H9 (cell line): ENCODE data around the gene NKRF. TPM values are rescaled to one million over a fixed set of nuclear protein-coding genes. Genes with fewer than 3 reads are reported as not detected.

Source experiments
- DNase-seq: peaks from one replicate; pipeline ENCODE4 v3.0.0-alpha.2; 2017
- H2AFZ ChIP-seq: one replicate; pipeline ENCODE4 v1.6.1; 2013; ENCODE audit warnings: mild to moderate bottlenecking, low read length, control low read depth, moderate library complexity
- H2AK5ac ChIP-seq: 2 replicates; pipeline ENCODE4 v1.6.1; 2013; ENCODE audit warnings: low read length, control low read depth, mixed read lengths; ENCODE audit not compliant: insufficient read length
- H2BK120ac ChIP-seq: one replicate; pipeline ENCODE4 v1.6.1; 2013; ENCODE audit warnings: low read depth, mild to moderate bottlenecking, low read length, control low read depth, inconsistent platforms; ENCODE audit not compliant: poor library complexity, severe bottlenecking
- H2BK12ac ChIP-seq: 2 replicates; pipeline ENCODE4 v1.6.1; 2013; ENCODE audit warnings: low read length, control low read depth, mixed read lengths, low read depth; ENCODE audit not compliant: insufficient read length
- H2BK15ac ChIP-seq: 2 replicates; pipeline ENCODE4 v1.6.1; 2013; ENCODE audit warnings: low read depth, low read length, control low read depth
- H2BK20ac ChIP-seq: one replicate; pipeline ENCODE4 v1.6.1; 2013; ENCODE audit warnings: low read depth, mild to moderate bottlenecking, low read length, control low read depth, inconsistent platforms; ENCODE audit not compliant: poor library complexity, severe bottlenecking
- H2BK5ac ChIP-seq: 2 replicates; pipeline ENCODE4 v1.6.1; 2013; ENCODE audit warnings: low read length, control low read depth, mixed read lengths; ENCODE audit not compliant: insufficient read length
- H3K14ac ChIP-seq: 2 replicates; pipeline ENCODE4 v1.6.1; 2013; ENCODE audit warnings: low read length, control low read depth; ENCODE audit not compliant: insufficient read depth
- H3K18ac ChIP-seq: 2 replicates; pipeline ENCODE4 v1.6.1; 2013; ENCODE audit warnings: low read depth, mild to moderate bottlenecking, mixed read lengths, low read length, control low read depth; ENCODE audit not compliant: insufficient read length
- H3K23ac ChIP-seq: 2 replicates; pipeline ENCODE4 v1.6.1; 2013; ENCODE audit warnings: low read length, control low read depth, mixed read lengths, low read depth; ENCODE audit not compliant: insufficient read length
- H3K23me2 ChIP-seq: 2 replicates; pipeline ENCODE4 v1.6.1; 2013; ENCODE audit warnings: low read depth, mild to moderate bottlenecking, mixed read lengths, low read length, control low read depth; ENCODE audit not compliant: insufficient read length, poor library complexity, severe bottlenecking
- H3K27ac ChIP-seq: 2 replicates; pipeline ENCODE4 v1.5.1; 2013; ENCODE audit warnings: low read length, control low read depth, mixed read lengths, low read depth; ENCODE audit not compliant: insufficient read length
- H3K27me3 ChIP-seq: 2 replicates; pipeline ENCODE4 v1.6.1; 2013; ENCODE audit warnings: low read length, control low read depth, inconsistent platforms; ENCODE audit not compliant: insufficient read depth
- H3K4ac ChIP-seq: 2 replicates; pipeline ENCODE4 v1.6.1; 2013; ENCODE audit warnings: low read depth, mild to moderate bottlenecking, control low read depth, inconsistent platforms, low read length, moderate library complexity
- H3K4me1 ChIP-seq: 2 replicates; pipeline ENCODE4 v1.6.1; 2013; ENCODE audit warnings: low read length, control low read depth, inconsistent platforms; ENCODE audit not compliant: insufficient read depth
- H3K4me2 ChIP-seq: 2 replicates; pipeline ENCODE4 v1.6.1; 2013; ENCODE audit warnings: low read length, control low read depth, mixed read lengths; ENCODE audit not compliant: insufficient read length, insufficient read depth
- H3K56ac ChIP-seq: 2 replicates; pipeline ENCODE4 v1.6.1; 2013; ENCODE audit warnings: low read depth, mild to moderate bottlenecking, mixed read lengths, low read length, control low read depth; ENCODE audit not compliant: insufficient read length
- H3K79me1 ChIP-seq: 2 replicates; pipeline ENCODE4 v1.6.1; 2013; ENCODE audit warnings: low read depth, mild to moderate bottlenecking, moderate library complexity, low read length, control low read depth, inconsistent platforms; ENCODE audit not compliant: insufficient read depth, poor library complexity, severe bottlenecking
- H3K79me2 ChIP-seq: 2 replicates; pipeline ENCODE4 v1.6.1; 2013; ENCODE audit warnings: low read length, control low read depth, inconsistent platforms; ENCODE audit not compliant: insufficient read depth
- H3K9ac ChIP-seq: 2 replicates; pipeline ENCODE4 v1.6.1; 2013; ENCODE audit warnings: low read length, control low read depth, mixed read lengths; ENCODE audit not compliant: insufficient read length; ENCODE audit errors: extremely low read depth
- H3K9me3 ChIP-seq: one replicate; pipeline ENCODE4 v1.6.1; 2013; ENCODE audit warnings: low read depth, low read length, inconsistent platforms; ENCODE audit not compliant: control insufficient read depth
- H3T11ph ChIP-seq: one replicate; pipeline ENCODE4 v1.6.1; 2013; ENCODE audit warnings: mild to moderate bottlenecking, low read length, control low read depth, inconsistent platforms
- H4K20me1 ChIP-seq: one replicate; pipeline ENCODE4 v1.6.1; 2013; ENCODE audit not compliant: control insufficient read depth, insufficient read length, insufficient read depth
- H4K5ac ChIP-seq: 2 replicates; pipeline ENCODE4 v1.6.1; 2013; ENCODE audit warnings: low read depth, mild to moderate bottlenecking, mixed read lengths, low read length, control low read depth; ENCODE audit not compliant: insufficient read length
- H4K8ac ChIP-seq: replicated peaks from 2 replicates; pipeline ENCODE4 v1.6.1; 2013; ENCODE audit warnings: low read length, control low read depth, mixed read lengths, low read depth; ENCODE audit not compliant: insufficient read length
- H4K91ac ChIP-seq: 2 replicates; pipeline ENCODE4 v1.6.1; 2013; ENCODE audit warnings: low read depth, mild to moderate bottlenecking, moderate library complexity, mixed read lengths, low read length, control low read depth; ENCODE audit not compliant: insufficient read length
- H3K27ac Mint-ChIP-seq, 3 experiments: 2 replicates in 2 of 3; 3 replicates in 1 of 3; pipeline ENCODE4 v1.8.0; 2020 to 2021; ENCODE audit warnings: mixed read lengths in 3 of 3, mild to moderate bottlenecking in 1 of 3, moderate library complexity in 1 of 3
- H3K27me3 Mint-ChIP-seq: 2 replicates; pipeline ENCODE4 v1.8.0; 2021; ENCODE audit warnings: low read depth, mild to moderate bottlenecking, moderate library complexity, mixed read lengths
- H3K36me3 Mint-ChIP-seq, 3 experiments: 2 replicates in 2 of 3; 3 replicates in 1 of 3; pipeline ENCODE4 v1.8.0; 2020 to 2021; ENCODE audit warnings: low read depth in 3 of 3, mixed read lengths in 3 of 3; ENCODE audit not compliant: insufficient read depth in 1 of 3
- H3K4me1 Mint-ChIP-seq, 2 experiments: 2 replicates each; pipeline ENCODE4 v1.8.0; 2020; ENCODE audit warnings: mixed read lengths in 2 of 2
- H3K4me3 Mint-ChIP-seq, 2 experiments: 2 replicates in 1 of 2; 3 replicates in 1 of 2; pipeline ENCODE4 v1.8.0; 2020 to 2021; ENCODE audit warnings: mild to moderate bottlenecking in 2 of 2, mixed read lengths in 2 of 2, moderate library complexity in 1 of 2
- H3K9me3 Mint-ChIP-seq, 2 experiments: 2 replicates in 1 of 2; 3 replicates in 1 of 2; pipeline ENCODE4 v1.8.0; 2020; ENCODE audit warnings: mild to moderate bottlenecking in 2 of 2, mixed read lengths in 2 of 2, moderate library complexity in 1 of 2
- CTCF ChIP-seq: fragments of 200-600 bp; sonication (generic); conservative IDR thresholded peaks from 3 replicates; pipeline ENCODE4 v1.8.0; 2021; ENCODE audit warnings: antibody characterized with exemption, mild to moderate bottlenecking
- WGBS: extraction: QIAGEN DNeasy Blood & Tissue Kit; methylation state at CpG from one replicate; pipeline ENCODE4 v1.1.7; 2013; ENCODE audit warnings: missing lambda C conversion rate, low lambda C conversion rate, mixed read lengths; ENCODE audit not compliant: insufficient read length; ENCODE audit errors: extremely low coverage; 5-methylcytosine and 5-hydroxymethylcytosine counted together
- total RNA-seq: library from RNA; stranded (reverse); gene quantifications from 2 replicates; pipeline ENCODE4 v1.2.1, GENCODE V29; 2021

NKRF gene
- total RNA-seq, 1 experiment from 2014 or later = 15.1 TPM

DNA sequence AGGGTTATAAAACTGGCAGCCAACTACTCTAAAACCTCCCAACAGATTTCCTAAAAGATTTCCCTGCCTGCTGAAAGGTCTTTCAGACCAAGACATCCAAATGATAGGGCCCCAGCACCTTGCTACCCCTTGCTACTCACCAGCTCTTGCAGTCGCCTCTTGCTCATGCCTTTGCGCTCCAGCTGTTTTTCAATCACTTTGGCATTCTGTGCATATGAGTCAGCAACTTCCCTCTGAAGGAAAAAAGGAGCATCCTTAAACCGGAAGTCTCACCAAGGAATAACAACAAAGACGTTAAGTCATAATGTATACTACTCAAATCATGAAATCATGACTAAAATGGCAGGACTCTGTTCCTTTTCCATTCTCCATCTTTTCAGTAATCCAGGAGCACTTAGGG, 65.0 kb downstream of the NKRF start:
- Mint-ChIP-seq H3K4me1 (peaks cover 0 to 8% of the 10 kb centered on the region in 2 experiments; a peak in 1 of 4 replicates), H3K27me3 (no peaks in the 10 kb centered on the region), H3K27ac (peak overlapping the region in 1 of 3 experiments; percentile 87; a peak in 2 of 7 replicates), H3K4me3 (no peak overlapping the region), H3K36me3 (peaks cover 9 to 43% (median 12%) of the 10 kb centered on the region in 3 experiments; a peak in 5 of 7 replicates), H3K9me3 (peaks cover 48 to 57% of the 10 kb centered on the region in 2 experiments)
- peak; percentile 54 for DNase-seq
- Histone ChIP-seq H3K79me1 (no peaks in the 10 kb centered on the region), H2AFZ (no peak overlapping the region), H3K4me2 (no peak overlapping the region), H4K20me1 (no peaks in the 10 kb centered on the region), H3K4me1 (no peaks in the 10 kb centered on the region; the same call in 1 of the 2 replicates), H3K79me2 (no peaks in the 10 kb centered on the region), H2BK5ac (no peak overlapping the region), H3T11ph (no peak overlapping the region), H3K9ac (no peak overlapping the region), H3K18ac (no peak overlapping the region), H2BK15ac (no peak overlapping the region), H4K8ac (no peak overlapping the region), H2BK120ac (no peak overlapping the region), H2BK12ac (no peak overlapping the region), H3K23me2 (no peaks in the 10 kb centered on the region), H3K4ac (no peak overlapping the region), H4K91ac (no peak overlapping the region), H3K14ac (no peak overlapping the region), H2AK5ac (no peak overlapping the region), H3K9me3 (peaks cover 25% of the 10 kb centered on the region), H3K56ac (no peak overlapping the region), H3K27me3 (no peaks in the 10 kb centered on the region), H2BK20ac (no peak overlapping the region), H3K23ac (no peak overlapping the region), H4K5ac (no peak overlapping the region), H3K27ac (peak overlapping the region; percentile 68)
- no CpG with 5 or more reads among the region's 4 CpGs for WGBS
- TF ChIP-seq CTCF = no peak
